Endothelial cell of umbilical vein (primary cell): Measurements from ENCODE around the gene USP6. TPM values are rescaled to one million over a fixed set of nuclear protein-coding genes. Genes with fewer than 3 reads are reported as not detected.
"Not testable (repeated sequence)": the region's sequence is repeated elsewhere in the genome, so short reads cannot be mapped to it uniquely, and the experiment has no call there.

Source experiments
- BruUV-seq: library from RNA; stranded (reverse); fragments of 400-500 nt; replicated peaks from 2 replicates; lab custom pipeline; 2021; lab: Mats Ljungman, UMichigan
- CTCF ChIA-PET: fragments of 300-600, 350-600 bp; sonication (Branson Sonifier 250); formaldehyde crosslinking; loops from one replicate; lab custom pipeline; 2021; ENCODE audit warnings: antibody characterized with exemption, inconsistent platforms; lab: Charles Lee
- POLR2A ChIA-PET: fragments of 300-600, 350-600 bp; sonication (Branson Sonifier 250); formaldehyde crosslinking; loops from one replicate; lab custom pipeline; 2021; ENCODE audit warnings: antibody characterized with exemption, inconsistent platforms; lab: Charles Lee
- DNase-seq: peaks from one replicate; pipeline ENCODE4 v3.0.0-alpha.2; 2011; ENCODE audit warnings: low read depth, low spot score
- FAIRE-seq: peaks from 2 replicates; lab custom pipeline; 2011; peaks lifted over from hg19 to GRCh38; lab: Jason Lieb, UNC
- H2AFZ ChIP-seq: 2 replicates; pipeline ENCODE4 v1.6.0; 2012; ENCODE audit warnings: low read depth, low read length, control low read depth, inconsistent platforms
- H3K27ac ChIP-seq: 2 replicates; pipeline ENCODE4 v1.5.1; 2011; ENCODE audit warnings: low read depth, mild to moderate bottlenecking, control low read depth, low read length, moderate library complexity; ENCODE audit not compliant: insufficient read depth
- H3K27me3 ChIP-seq, 2 experiments: 2 replicates each; pipeline versions ENCODE4 v1.6.0 to v1.6.1; 2011; ENCODE audit warnings: low read length in 2 of 2, mixed read lengths in 1 of 2; ENCODE audit not compliant: control insufficient read depth in 2 of 2, insufficient read depth in 2 of 2
- H3K36me3 ChIP-seq, 2 experiments: 2 replicates in 1 of 2; 3 replicates in 1 of 2; pipeline ENCODE4 v1.5.1; 2011; ENCODE audit warnings: low read length in 2 of 2, mild to moderate bottlenecking in 1 of 2, moderate library complexity in 1 of 2; ENCODE audit not compliant: control insufficient read depth in 2 of 2, insufficient read depth in 2 of 2; ENCODE audit errors: extremely low read depth in 1 of 2
- H3K4me1 ChIP-seq: 3 replicates; pipeline ENCODE4 v1.5.1; 2011; ENCODE audit warnings: mild to moderate bottlenecking, low read length; ENCODE audit not compliant: control insufficient read depth, insufficient read depth; ENCODE audit errors: extremely low read depth
- H3K4me2 ChIP-seq: 2 replicates; pipeline ENCODE4 v1.6.1; 2011; ENCODE audit warnings: low read length, control low read depth, mixed read lengths; ENCODE audit not compliant: insufficient read depth
- H3K4me3 ChIP-seq, 3 experiments: fragments of 200-600 bp in 1 of 3; sonication (generic), shearing (Covaris generic) in 1 of 3; replicated peaks in 1 of 3; 2 replicates each; pipeline ENCODE4 v1.5.1; 2011 to 2016; ENCODE audit warnings: control low read depth in 3 of 3, low read length in 3 of 3, mild to moderate bottlenecking in 2 of 3, inconsistent platforms in 1 of 3, low read depth in 1 of 3, moderate library complexity in 1 of 3; ENCODE audit not compliant: insufficient read depth in 1 of 3
- H3K79me2 ChIP-seq: 2 replicates; pipeline ENCODE4 v1.6.0; 2012; ENCODE audit warnings: low read length, inconsistent platforms; ENCODE audit not compliant: control insufficient read depth, insufficient read depth
- H3K9ac ChIP-seq: replicated peaks from 2 replicates; pipeline ENCODE3; 2011; ENCODE audit warnings: low read length, control low read depth; ENCODE audit not compliant: insufficient read depth; ENCODE audit errors: extremely low read depth
- H3K9me1 ChIP-seq: replicated peaks from 3 replicates; pipeline ENCODE4 v1.6.0; 2011; ENCODE audit warnings: mild to moderate bottlenecking, low read length; ENCODE audit not compliant: control insufficient read depth, insufficient read depth; ENCODE audit errors: extremely low read depth
- H3K9me3 ChIP-seq: replicated peaks from 2 replicates; pipeline ENCODE4 v1.5.1; 2012; ENCODE audit warnings: low read length, inconsistent platforms; ENCODE audit not compliant: control insufficient read depth, insufficient read depth
- H4K20me1 ChIP-seq: replicated peaks from 2 replicates; pipeline ENCODE3; 2011; ENCODE audit warnings: mild to moderate bottlenecking, low read length; ENCODE audit not compliant: control insufficient read depth, insufficient read depth; ENCODE audit errors: extremely low read depth
- EZH2 ChIP-seq: IDR thresholded peaks from 2 replicates; pipeline ENCODE4 v1.6.1; 2012; ENCODE audit warnings: borderline replicate concordance, low read depth, mild to moderate bottlenecking, moderate library complexity, low read length, inconsistent platforms; ENCODE audit not compliant: severe bottlenecking
- FOS ChIP-seq: IDR thresholded peaks from 2 replicates; pipeline ENCODE4 v1.6.1; 2011; ENCODE audit warnings: mild to moderate bottlenecking, low read length, moderate library complexity, borderline replicate concordance; ENCODE audit not compliant: insufficient read depth
- GATA2 ChIP-seq: IDR thresholded peaks from 2 replicates; pipeline ENCODE4 v1.7.0; 2011; ENCODE audit warnings: low read depth, mild to moderate bottlenecking, moderate library complexity, mixed read lengths, low read length; ENCODE audit not compliant: insufficient read length, insufficient read depth
- JUN ChIP-seq: IDR thresholded peaks from 2 replicates; pipeline ENCODE4 v1.6.1; 2011; ENCODE audit warnings: borderline replicate concordance, low read depth; ENCODE audit not compliant: insufficient read length, insufficient read depth
- MYC ChIP-seq: IDR thresholded peaks from one replicate; pipeline ENCODE4 v1.6.1; 2011; ENCODE audit warnings: mild to moderate bottlenecking, low read depth, low read length
- POLR2A ChIP-seq: IDR thresholded peaks from 2 replicates; pipeline ENCODE4 v1.6.1; 2012; ENCODE audit warnings: low read depth, mild to moderate bottlenecking, control low read depth, low read length
- POLR2AphosphoS5 ChIP-seq: IDR thresholded peaks from 2 replicates; pipeline ENCODE4 v1.6.1; 2012; ENCODE audit warnings: low read depth, mild to moderate bottlenecking, control low read depth, low read length, moderate library complexity; ENCODE audit not compliant: insufficient read depth
- dilution Hi-C: fragments of 300-500 bp; cut with MboI; formaldehyde crosslinking; loops from one replicate; pipeline ENCODE4 v1.15.0; 2019; ENCODE audit warnings: low sequenced_read_pairs; ENCODE audit not compliant: extremely low pct_ligation_motif_present
- intact Hi-C: fragments of 100-400 bp; cut with micrococcal nuclease; formaldehyde crosslinking; loops from one replicate; pipeline ENCODE4 v1.10.0; 2022
- polyA plus RNA-seq, 4 experiments: library from polyadenylated mRNA; depleted of rRNA in 3 of 4; stranded (reverse) in 3 of 4; unstranded in 1 of 4; fragments of >200 nt; gene quantifications; 2 replicates each; pipeline versions ENCODE4 v1.2.1 to v1.2.3, GENCODE V29; 2011 to 2012; ENCODE audit warnings: missing spikeins in 1 of 4
- total RNA-seq: library from RNA; stranded (reverse); gene quantifications from 2 replicates; pipeline ENCODE4 v1.2.3, GENCODE V29; 2021
- TF ChIP-seq, protein P1 (sequence below): IDR thresholded peaks from 2 replicates; pipeline ENCODE4 v1.6.1; 2011; ENCODE audit not compliant: insufficient read depth, insufficient read length
- TF ChIP-seq, protein P2 (sequence below), 2 donors: IDR thresholded peaks; 1 replicate in 1 of 2; 2 replicates in 1 of 2; pipeline ENCODE4 v1.5.1; 2011; ENCODE audit warnings: low read length in 2 of 2, mild to moderate bottlenecking in 2 of 2, moderate library complexity in 2 of 2, control low read depth in 1 of 2, inconsistent platforms in 1 of 2, low read depth in 1 of 2; ENCODE audit not compliant: insufficient read depth in 1 of 2; ENCODE audit errors: extremely low read depth in 1 of 2

USP6 gene
- total and polyA plus RNA-seq, 2 donors (not counting 3 experiments of a cell fraction or from before 2014, with no cell fraction given): under 0.01 to 0.15 TPM

DNA sequence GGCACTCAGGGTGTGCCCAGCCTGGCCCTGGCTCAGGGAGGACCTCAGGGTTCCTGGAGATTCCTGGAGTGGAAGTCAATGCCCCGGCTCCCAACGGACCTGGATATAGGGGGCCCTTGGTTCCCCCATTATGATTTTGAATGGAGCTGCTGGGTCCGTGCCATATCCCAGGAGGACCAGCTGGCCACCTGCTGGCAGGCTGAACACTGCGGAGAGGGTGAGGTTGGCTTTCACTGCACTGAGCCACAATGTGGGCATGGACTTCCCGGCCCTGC lies 23.6 kb downstream of the USP6 start:
- intact Hi-C loops (no loop called here), dilution Hi-C loops (no loop called here)
- no peak for FAIRE-seq
- Histone ChIP-seq H3K4me1 (no peaks in the 10 kb centered on the region), H4K20me1 (no peaks in the 10 kb centered on the region), H3K27me3 (peaks cover 0 to 2% of the 10 kb centered on the region in 2 experiments), H2AFZ (no peak overlapping the region), H3K9ac (no peak overlapping the region), H3K9me1 (no peaks in the 10 kb centered on the region), H3K36me3 (no peaks in the 10 kb centered on the region), H3K4me3 (no peak overlapping the region), H3K9me3 (no peaks in the 10 kb centered on the region), H3K4me2 (no peak overlapping the region), H3K27ac (no peak overlapping the region), H3K79me2 (no peaks in the 10 kb centered on the region)
- no TSS peak for BruUV-seq
- CTCF ChIA-PET: no interaction called here
- TF ChIP-seq JUN: no peak
- TF ChIP-seq MYC: no peak
- TF ChIP-seq, protein P1, sequence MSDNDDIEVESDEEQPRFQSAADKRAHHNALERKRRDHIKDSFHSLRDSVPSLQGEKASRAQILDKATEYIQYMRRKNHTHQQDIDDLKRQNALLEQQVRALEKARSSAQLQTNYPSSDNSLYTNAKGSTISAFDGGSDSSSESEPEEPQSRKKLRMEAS: no peak
- TF ChIP-seq, protein P2, sequence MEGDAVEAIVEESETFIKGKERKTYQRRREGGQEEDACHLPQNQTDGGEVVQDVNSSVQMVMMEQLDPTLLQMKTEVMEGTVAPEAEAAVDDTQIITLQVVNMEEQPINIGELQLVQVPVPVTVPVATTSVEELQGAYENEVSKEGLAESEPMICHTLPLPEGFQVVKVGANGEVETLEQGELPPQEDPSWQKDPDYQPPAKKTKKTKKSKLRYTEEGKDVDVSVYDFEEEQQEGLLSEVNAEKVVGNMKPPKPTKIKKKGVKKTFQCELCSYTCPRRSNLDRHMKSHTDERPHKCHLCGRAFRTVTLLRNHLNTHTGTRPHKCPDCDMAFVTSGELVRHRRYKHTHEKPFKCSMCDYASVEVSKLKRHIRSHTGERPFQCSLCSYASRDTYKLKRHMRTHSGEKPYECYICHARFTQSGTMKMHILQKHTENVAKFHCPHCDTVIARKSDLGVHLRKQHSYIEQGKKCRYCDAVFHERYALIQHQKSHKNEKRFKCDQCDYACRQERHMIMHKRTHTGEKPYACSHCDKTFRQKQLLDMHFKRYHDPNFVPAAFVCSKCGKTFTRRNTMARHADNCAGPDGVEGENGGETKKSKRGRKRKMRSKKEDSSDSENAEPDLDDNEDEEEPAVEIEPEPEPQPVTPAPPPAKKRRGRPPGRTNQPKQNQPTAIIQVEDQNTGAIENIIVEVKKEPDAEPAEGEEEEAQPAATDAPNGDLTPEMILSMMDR (IDR thresholded peaks at IDR 0.05; ENCODE audit: extremely low read depth in 1 of 2, insufficient read depth in 1 of 2, low read depth in 1 of 2, low read length in 2 of 2): no peak
- TF ChIP-seq FOS: no peak
- TF ChIP-seq EZH2: no peak
- TF ChIP-seq POLR2AphosphoS5: no peak
- no peak for TF ChIP-seq GATA2
- no peak for TF ChIP-seq POLR2A
- POLR2A ChIA-PET: no interaction called here
- no peak for DNase-seq

DNA sequence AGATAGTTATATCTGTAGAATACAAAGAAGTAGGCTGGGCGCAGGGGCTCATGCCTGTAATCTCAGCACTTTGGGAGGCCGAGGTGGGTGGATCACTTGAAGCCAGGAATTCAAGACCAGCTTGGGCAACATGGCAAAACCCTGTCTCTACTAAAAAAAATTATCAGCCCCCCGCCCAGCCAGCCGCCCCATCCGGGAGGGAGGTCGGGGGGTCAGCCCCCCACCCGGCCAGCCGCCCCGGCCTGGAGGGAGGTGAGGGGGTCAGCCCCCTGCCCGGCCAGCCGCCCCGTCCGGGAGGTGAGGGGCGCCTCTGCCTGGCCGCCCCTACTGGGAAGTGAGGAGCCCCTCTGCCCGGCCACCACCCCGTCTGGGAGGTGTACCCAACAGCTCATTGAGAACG lies 27.0 kb downstream of the USP6 start:
- intact Hi-C loops, dilution Hi-C loops, H3K9me1 ChIP-seq, H3K27me3 ChIP-seq, BruUV-seq, H2AFZ ChIP-seq, H3K9me3 ChIP-seq, POLR2A ChIA-PET, H3K27ac ChIP-seq, H3K4me3 ChIP-seq, DNase-seq, H3K9ac ChIP-seq, H3K4me1 ChIP-seq, FAIRE-seq, CTCF ChIA-PET, H3K79me2 ChIP-seq, H4K20me1 ChIP-seq, H3K4me2 ChIP-seq, H3K36me3 ChIP-seq: not testable (repeated sequence)

DNA sequence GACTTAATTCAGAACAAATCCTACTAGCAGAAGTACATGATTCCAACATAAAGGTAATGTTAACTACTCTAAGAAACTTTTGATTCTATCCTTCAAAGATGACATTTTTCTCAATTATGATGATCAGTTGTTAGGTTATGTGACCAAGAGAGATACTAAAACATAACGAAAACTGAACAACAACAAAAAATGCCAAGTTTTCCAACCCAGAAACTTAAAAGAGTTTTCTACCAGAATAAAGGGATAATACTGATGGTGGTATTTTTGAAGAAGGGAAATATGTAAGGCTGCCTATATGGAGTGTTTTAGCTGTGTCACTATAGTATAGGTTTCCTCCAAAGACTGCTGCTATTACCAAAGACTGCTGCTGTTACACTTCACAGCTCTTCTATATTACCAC lies 30.3 kb downstream of the USP6 start:
- H3K36me3 ChIP-seq, H2AFZ ChIP-seq, H3K79me2 ChIP-seq, H3K4me2 ChIP-seq, BruUV-seq, POLR2A ChIA-PET, H3K9me3 ChIP-seq, H4K20me1 ChIP-seq, H3K27me3 ChIP-seq, dilution Hi-C loops, DNase-seq, CTCF ChIA-PET, intact Hi-C loops, H3K4me1 ChIP-seq, H3K9me1 ChIP-seq, FAIRE-seq, H3K27ac ChIP-seq, H3K4me3 ChIP-seq, H3K9ac ChIP-seq: not testable (repeated sequence)
